ENCODE measurements around the gene COL8A1. TPM values are rescaled to one million over a fixed set of nuclear protein-coding genes. Genes with fewer than 3 reads are reported as not detected.

COL8A1 gene
- total RNA-seq, 1 donor from 2014 or later = 5.6 TPM

DNA sequence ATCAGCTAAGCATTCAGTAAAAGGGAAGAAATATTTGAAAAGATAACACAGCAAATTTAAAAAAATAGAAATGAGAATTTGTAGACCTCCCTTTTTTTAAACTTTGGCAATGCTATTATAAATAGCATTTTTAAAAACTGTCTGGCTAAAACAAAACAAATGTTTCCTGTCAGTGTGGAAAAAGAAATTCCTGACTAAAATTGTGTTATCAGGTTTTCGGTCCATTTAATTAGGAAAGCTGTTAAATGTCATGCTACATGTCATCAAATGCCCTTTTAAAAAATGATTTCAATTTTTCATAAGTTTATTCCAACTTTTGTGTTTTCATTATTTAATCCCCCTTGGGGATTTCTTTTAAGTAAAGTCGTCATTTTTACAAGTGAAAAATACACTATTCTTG, 29.6 kb downstream of the COL8A1 start:
- DNase-seq (ENCODE audit: low spot score) = no peak
- Mint-ChIP-seq H3K36me3 (ENCODE audit: low read depth, unreplicated experiment) (no peaks in the 10 kb centered on the region), H3K9me3 (ENCODE audit: unreplicated experiment) (no peaks in the 10 kb centered on the region), H3K27ac (ENCODE audit: unreplicated experiment) (peak overlapping the region; percentile 88), H3K27me3 (ENCODE audit: unreplicated experiment) (no peaks in the 10 kb centered on the region), H3K4me3 (ENCODE audit: unreplicated experiment) (no peak overlapping the region), H3K4me1 (ENCODE audit: unreplicated experiment) (peaks cover 30% of the 10 kb centered on the region)
- no peak for TF ChIP-seq CTCF (IDR thresholded peaks at IDR 0.05; ENCODE audit: unreplicated experiment)

- TF ChIP-seq CTCF (IDR thresholded peaks at IDR 0.05; ENCODE audit: unreplicated experiment) = no peak
- peaks cover 20% of the 10 kb centered on the region for H3K4me1 Mint-ChIP-seq (ENCODE audit: unreplicated experiment)
- no peak for DNase-seq (ENCODE audit: low spot score)
- no peak overlapping the region for H3K4me3 Mint-ChIP-seq (ENCODE audit: unreplicated experiment)
- H3K27ac Mint-ChIP-seq (ENCODE audit: unreplicated experiment) = no peak overlapping the region
- H3K9me3 Mint-ChIP-seq (ENCODE audit: unreplicated experiment) = no peaks in the 10 kb centered on the region
- no peaks in the 10 kb centered on the region for H3K36me3 Mint-ChIP-seq (ENCODE audit: low read depth, unreplicated experiment)
- no peaks in the 10 kb centered on the region for H3K27me3 Mint-ChIP-seq (ENCODE audit: unreplicated experiment)
Observed at GRCh38 chr3:99669879-99670555, 31.6 kb downstream of the COL8A1 start.

DNA sequence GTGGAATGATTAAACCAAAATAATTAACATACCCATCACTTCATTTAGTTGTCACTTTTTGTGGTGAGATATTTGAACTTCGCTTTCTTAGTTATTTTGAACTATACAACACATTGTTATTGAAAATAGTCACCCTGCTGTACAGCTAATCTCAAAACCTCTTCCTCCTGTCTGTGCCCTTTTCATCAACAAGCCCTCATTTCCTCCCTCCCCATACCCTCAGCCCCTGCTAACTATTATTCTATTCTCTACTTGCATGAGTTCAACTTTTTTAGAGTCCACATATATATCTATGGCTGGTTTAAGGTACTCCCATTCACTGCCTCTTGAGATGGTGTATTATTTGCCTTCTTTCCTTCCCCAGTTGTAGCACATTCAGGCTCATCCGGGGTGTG, 32.2 kb downstream of the COL8A1 start:
- Mint-ChIP-seq H3K4me3 (ENCODE audit: unreplicated experiment) (no peak overlapping the region), H3K36me3 (ENCODE audit: low read depth, unreplicated experiment) (no peaks in the 10 kb centered on the region), H3K27me3 (ENCODE audit: unreplicated experiment) (no peaks in the 10 kb centered on the region), H3K9me3 (ENCODE audit: unreplicated experiment) (no peaks in the 10 kb centered on the region), H3K27ac (ENCODE audit: unreplicated experiment) (no peak overlapping the region), H3K4me1 (ENCODE audit: unreplicated experiment) (peaks cover 20% of the 10 kb centered on the region)
- no peak for DNase-seq (ENCODE audit: low spot score)
- no peak for TF ChIP-seq CTCF (IDR thresholded peaks at IDR 0.05; ENCODE audit: unreplicated experiment)

GRCh38 chr3:99674086-99674789, 35.8 kb downstream of the COL8A1 start:
- Mint-ChIP-seq H3K27ac (ENCODE audit: unreplicated experiment) (no peak overlapping the region), H3K4me1 (ENCODE audit: unreplicated experiment) (peaks cover 4% of the 10 kb centered on the region), H3K36me3 (ENCODE audit: low read depth, unreplicated experiment) (no peaks in the 10 kb centered on the region), H3K27me3 (ENCODE audit: unreplicated experiment) (no peaks in the 10 kb centered on the region), H3K4me3 (ENCODE audit: unreplicated experiment) (no peak overlapping the region), H3K9me3 (ENCODE audit: unreplicated experiment) (no peaks in the 10 kb centered on the region)
- TF ChIP-seq CTCF (IDR thresholded peaks at IDR 0.05; ENCODE audit: unreplicated experiment) = no peak
- DNase-seq (ENCODE audit: low spot score) = no peak

DNA sequence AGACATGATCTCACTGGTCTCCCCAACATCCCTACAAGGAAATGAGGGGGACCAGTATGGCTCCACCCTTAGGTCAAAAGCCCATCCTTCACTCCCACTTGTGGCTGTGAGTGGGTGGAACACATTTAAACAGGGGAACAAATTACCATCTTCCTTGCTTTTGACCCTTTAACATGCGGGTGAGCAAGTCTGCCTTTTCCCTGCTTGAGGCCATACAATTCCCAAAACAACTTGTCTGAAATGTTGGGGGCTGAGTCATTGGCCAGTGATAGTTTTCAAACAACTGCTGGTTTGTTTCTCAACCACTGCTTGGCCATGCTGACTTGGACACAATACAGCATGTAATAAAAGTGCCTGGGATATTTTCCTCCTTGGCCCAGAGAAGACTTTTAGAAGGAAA, 39.6 kb downstream of the COL8A1 start:
- H3K9me3 Mint-ChIP-seq (ENCODE audit: unreplicated experiment) = no peaks in the 10 kb centered on the region
- no peaks in the 10 kb centered on the region for H3K27me3 Mint-ChIP-seq (ENCODE audit: unreplicated experiment)
- DNase-seq (ENCODE audit: low spot score) = no peak
- H3K27ac Mint-ChIP-seq (ENCODE audit: unreplicated experiment) = no peak overlapping the region
- TF ChIP-seq CTCF (IDR thresholded peaks at IDR 0.05; ENCODE audit: unreplicated experiment) = no peak
- no peaks in the 10 kb centered on the region for H3K36me3 Mint-ChIP-seq (ENCODE audit: low read depth, unreplicated experiment)
- no peak overlapping the region for H3K4me3 Mint-ChIP-seq (ENCODE audit: unreplicated experiment)
- no peaks in the 10 kb centered on the region for H3K4me1 Mint-ChIP-seq (ENCODE audit: unreplicated experiment)

All from endothelial cell (in vitro differentiated cells).